H9 (cell line): ENCODE results near the gene INPP5B. TPM values are rescaled to one million over a fixed set of nuclear protein-coding genes. Genes with fewer than 3 reads are reported as not detected.

Experiments used
- DNase-seq: peaks from one replicate; pipeline ENCODE4 v3.0.0-alpha.2; 2017
- H2AFZ ChIP-seq: one replicate; pipeline ENCODE4 v1.6.1; 2013; ENCODE audit warnings: mild to moderate bottlenecking, low read length, control low read depth, moderate library complexity
- H2AK5ac ChIP-seq: 2 replicates; pipeline ENCODE4 v1.6.1; 2013; ENCODE audit warnings: low read length, control low read depth, mixed read lengths; ENCODE audit not compliant: insufficient read length
- H2BK120ac ChIP-seq: one replicate; pipeline ENCODE4 v1.6.1; 2013; ENCODE audit warnings: low read depth, mild to moderate bottlenecking, low read length, control low read depth, inconsistent platforms; ENCODE audit not compliant: poor library complexity, severe bottlenecking
- H2BK12ac ChIP-seq: 2 replicates; pipeline ENCODE4 v1.6.1; 2013; ENCODE audit warnings: low read length, control low read depth, mixed read lengths, low read depth; ENCODE audit not compliant: insufficient read length
- H2BK15ac ChIP-seq: 2 replicates; pipeline ENCODE4 v1.6.1; 2013; ENCODE audit warnings: low read depth, low read length, control low read depth
- H2BK20ac ChIP-seq: one replicate; pipeline ENCODE4 v1.6.1; 2013; ENCODE audit warnings: low read depth, mild to moderate bottlenecking, low read length, control low read depth, inconsistent platforms; ENCODE audit not compliant: poor library complexity, severe bottlenecking
- H2BK5ac ChIP-seq: 2 replicates; pipeline ENCODE4 v1.6.1; 2013; ENCODE audit warnings: low read length, control low read depth, mixed read lengths; ENCODE audit not compliant: insufficient read length
- H3K14ac ChIP-seq: 2 replicates; pipeline ENCODE4 v1.6.1; 2013; ENCODE audit warnings: low read length, control low read depth; ENCODE audit not compliant: insufficient read depth
- H3K18ac ChIP-seq: 2 replicates; pipeline ENCODE4 v1.6.1; 2013; ENCODE audit warnings: low read depth, mild to moderate bottlenecking, mixed read lengths, low read length, control low read depth; ENCODE audit not compliant: insufficient read length
- H3K23ac ChIP-seq: 2 replicates; pipeline ENCODE4 v1.6.1; 2013; ENCODE audit warnings: low read length, control low read depth, mixed read lengths, low read depth; ENCODE audit not compliant: insufficient read length
- H3K23me2 ChIP-seq: 2 replicates; pipeline ENCODE4 v1.6.1; 2013; ENCODE audit warnings: low read depth, mild to moderate bottlenecking, mixed read lengths, low read length, control low read depth; ENCODE audit not compliant: insufficient read length, poor library complexity, severe bottlenecking
- H3K27ac ChIP-seq: 2 replicates; pipeline ENCODE4 v1.5.1; 2013; ENCODE audit warnings: low read length, control low read depth, mixed read lengths, low read depth; ENCODE audit not compliant: insufficient read length
- H3K27me3 ChIP-seq: 2 replicates; pipeline ENCODE4 v1.6.1; 2013; ENCODE audit warnings: low read length, control low read depth, inconsistent platforms; ENCODE audit not compliant: insufficient read depth
- H3K4ac ChIP-seq: 2 replicates; pipeline ENCODE4 v1.6.1; 2013; ENCODE audit warnings: low read depth, mild to moderate bottlenecking, control low read depth, inconsistent platforms, low read length, moderate library complexity
- H3K4me1 ChIP-seq: 2 replicates; pipeline ENCODE4 v1.6.1; 2013; ENCODE audit warnings: low read length, control low read depth, inconsistent platforms; ENCODE audit not compliant: insufficient read depth
- H3K4me2 ChIP-seq: 2 replicates; pipeline ENCODE4 v1.6.1; 2013; ENCODE audit warnings: low read length, control low read depth, mixed read lengths; ENCODE audit not compliant: insufficient read length, insufficient read depth
- H3K56ac ChIP-seq: 2 replicates; pipeline ENCODE4 v1.6.1; 2013; ENCODE audit warnings: low read depth, mild to moderate bottlenecking, mixed read lengths, low read length, control low read depth; ENCODE audit not compliant: insufficient read length
- H3K79me1 ChIP-seq: 2 replicates; pipeline ENCODE4 v1.6.1; 2013; ENCODE audit warnings: low read depth, mild to moderate bottlenecking, moderate library complexity, low read length, control low read depth, inconsistent platforms; ENCODE audit not compliant: insufficient read depth, poor library complexity, severe bottlenecking
- H3K79me2 ChIP-seq: 2 replicates; pipeline ENCODE4 v1.6.1; 2013; ENCODE audit warnings: low read length, control low read depth, inconsistent platforms; ENCODE audit not compliant: insufficient read depth
- H3K9ac ChIP-seq: 2 replicates; pipeline ENCODE4 v1.6.1; 2013; ENCODE audit warnings: low read length, control low read depth, mixed read lengths; ENCODE audit not compliant: insufficient read length; ENCODE audit errors: extremely low read depth
- H3K9me3 ChIP-seq: one replicate; pipeline ENCODE4 v1.6.1; 2013; ENCODE audit warnings: low read depth, low read length, inconsistent platforms; ENCODE audit not compliant: control insufficient read depth
- H3T11ph ChIP-seq: one replicate; pipeline ENCODE4 v1.6.1; 2013; ENCODE audit warnings: mild to moderate bottlenecking, low read length, control low read depth, inconsistent platforms
- H4K20me1 ChIP-seq: one replicate; pipeline ENCODE4 v1.6.1; 2013; ENCODE audit not compliant: control insufficient read depth, insufficient read length, insufficient read depth
- H4K5ac ChIP-seq: 2 replicates; pipeline ENCODE4 v1.6.1; 2013; ENCODE audit warnings: low read depth, mild to moderate bottlenecking, mixed read lengths, low read length, control low read depth; ENCODE audit not compliant: insufficient read length
- H4K8ac ChIP-seq: replicated peaks from 2 replicates; pipeline ENCODE4 v1.6.1; 2013; ENCODE audit warnings: low read length, control low read depth, mixed read lengths, low read depth; ENCODE audit not compliant: insufficient read length
- H4K91ac ChIP-seq: 2 replicates; pipeline ENCODE4 v1.6.1; 2013; ENCODE audit warnings: low read depth, mild to moderate bottlenecking, moderate library complexity, mixed read lengths, low read length, control low read depth; ENCODE audit not compliant: insufficient read length
- H3K27ac Mint-ChIP-seq, 3 experiments: 2 replicates in 2 of 3; 3 replicates in 1 of 3; pipeline ENCODE4 v1.8.0; 2020 to 2021; ENCODE audit warnings: mixed read lengths in 3 of 3, mild to moderate bottlenecking in 1 of 3, moderate library complexity in 1 of 3
- H3K27me3 Mint-ChIP-seq: 2 replicates; pipeline ENCODE4 v1.8.0; 2021; ENCODE audit warnings: low read depth, mild to moderate bottlenecking, moderate library complexity, mixed read lengths
- H3K36me3 Mint-ChIP-seq, 3 experiments: 2 replicates in 2 of 3; 3 replicates in 1 of 3; pipeline ENCODE4 v1.8.0; 2020 to 2021; ENCODE audit warnings: low read depth in 3 of 3, mixed read lengths in 3 of 3; ENCODE audit not compliant: insufficient read depth in 1 of 3
- H3K4me1 Mint-ChIP-seq, 2 experiments: 2 replicates each; pipeline ENCODE4 v1.8.0; 2020; ENCODE audit warnings: mixed read lengths in 2 of 2
- H3K4me3 Mint-ChIP-seq, 2 experiments: 2 replicates in 1 of 2; 3 replicates in 1 of 2; pipeline ENCODE4 v1.8.0; 2020 to 2021; ENCODE audit warnings: mild to moderate bottlenecking in 2 of 2, mixed read lengths in 2 of 2, moderate library complexity in 1 of 2
- H3K9me3 Mint-ChIP-seq, 2 experiments: 2 replicates in 1 of 2; 3 replicates in 1 of 2; pipeline ENCODE4 v1.8.0; 2020; ENCODE audit warnings: mild to moderate bottlenecking in 2 of 2, mixed read lengths in 2 of 2, moderate library complexity in 1 of 2
- CTCF ChIP-seq: fragments of 200-600 bp; sonication (generic); conservative IDR thresholded peaks from 3 replicates; pipeline ENCODE4 v1.8.0; 2021; ENCODE audit warnings: antibody characterized with exemption, mild to moderate bottlenecking
- whole genome bisulfite sequencing: extraction: QIAGEN DNeasy Blood & Tissue Kit; methylation state at CpG from one replicate; pipeline ENCODE4 v1.1.7; 2013; ENCODE audit warnings: missing lambda C conversion rate, low lambda C conversion rate, mixed read lengths; ENCODE audit not compliant: insufficient read length; ENCODE audit errors: extremely low coverage; 5-methylcytosine and 5-hydroxymethylcytosine counted together
- total RNA-seq: library from RNA; stranded (reverse); gene quantifications from 2 replicates; pipeline ENCODE4 v1.2.1, GENCODE V29; 2021

Gene INPP5B
- total RNA-seq, 1 experiment from 2014 or later, result 28.2 TPM

DNA sequence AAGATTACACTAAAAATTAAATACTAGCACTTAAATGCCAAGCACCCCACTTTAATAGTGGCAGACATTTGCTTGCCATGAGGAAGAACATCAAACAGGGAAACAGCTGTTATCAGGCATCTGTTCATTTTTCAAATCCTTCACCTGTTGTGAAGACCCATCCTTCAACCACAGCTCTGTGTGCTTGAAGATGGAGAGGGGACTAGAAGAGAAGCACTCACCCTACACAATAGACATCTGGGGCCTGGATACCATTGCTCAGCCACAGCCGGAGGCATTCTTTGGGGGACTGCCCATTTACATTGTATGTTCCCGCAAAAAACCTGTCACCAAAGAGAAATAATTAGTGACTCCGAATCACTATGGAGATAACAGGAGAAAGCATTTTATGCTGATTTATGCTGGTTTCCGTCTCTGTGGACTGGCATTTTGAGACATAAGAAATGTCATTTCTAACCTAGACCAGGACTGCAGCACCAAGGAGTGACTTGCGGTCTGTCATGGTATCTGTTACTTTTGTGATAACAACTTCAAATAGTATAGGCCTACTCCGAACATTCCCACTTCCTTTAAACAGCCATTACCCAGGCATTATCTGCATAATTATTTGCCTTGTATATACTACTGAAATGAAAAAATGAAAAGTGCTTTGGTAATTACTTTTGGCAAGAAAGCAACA, 58.7 kb downstream of the INPP5B start:
- Histone ChIP-seq H3K27me3 (no peaks in the 10 kb centered on the region), H3K14ac (no peak overlapping the region), H3K79me2 (no peaks in the 10 kb centered on the region), H2BK5ac (no peak overlapping the region), H3K4me2 (no peak overlapping the region), H3K56ac (no peak overlapping the region), H2AK5ac (no peak overlapping the region), H4K8ac (no peak overlapping the region), H3K79me1 (no peaks in the 10 kb centered on the region), H3K23ac (no peak overlapping the region), H3T11ph (no peak overlapping the region), H3K23me2 (no peaks in the 10 kb centered on the region), H2AFZ (no peak overlapping the region), H2BK15ac (no peak overlapping the region), H3K27ac (no peak overlapping the region), H3K9me3 (no peaks in the 10 kb centered on the region), H3K4me1 (no peaks in the 10 kb centered on the region), H4K5ac (no peak overlapping the region), H2BK12ac (no peak overlapping the region), H4K20me1 (no peaks in the 10 kb centered on the region), H3K18ac (no peak overlapping the region), H2BK20ac (no peak overlapping the region), H3K4ac (no peak overlapping the region), H3K9ac (no peak overlapping the region), H4K91ac (no peak overlapping the region), H2BK120ac (no peak overlapping the region)
- WGBS, result no CpG with 5 or more reads among the region's 6 CpGs
- Mint-ChIP-seq H3K4me1 (no peaks in the 10 kb centered on the region), H3K4me3 (no peak overlapping the region), H3K27ac (no peak overlapping the region), H3K36me3 (peaks cover 4 to 50% (median 47%) of the 10 kb centered on the region in 3 experiments; a peak in 6 of 7 replicates), H3K27me3 (no peaks in the 10 kb centered on the region), H3K9me3 (no peaks in the 10 kb centered on the region)
- TF ChIP-seq CTCF, result no peak
- no peak for DNase-seq
